Measurements from ENCODE around the gene HILPDA.
A peak's percentile ranks its signal among the peaks of the same experiment; 100 is the strongest.

Gene HILPDA

DNA sequence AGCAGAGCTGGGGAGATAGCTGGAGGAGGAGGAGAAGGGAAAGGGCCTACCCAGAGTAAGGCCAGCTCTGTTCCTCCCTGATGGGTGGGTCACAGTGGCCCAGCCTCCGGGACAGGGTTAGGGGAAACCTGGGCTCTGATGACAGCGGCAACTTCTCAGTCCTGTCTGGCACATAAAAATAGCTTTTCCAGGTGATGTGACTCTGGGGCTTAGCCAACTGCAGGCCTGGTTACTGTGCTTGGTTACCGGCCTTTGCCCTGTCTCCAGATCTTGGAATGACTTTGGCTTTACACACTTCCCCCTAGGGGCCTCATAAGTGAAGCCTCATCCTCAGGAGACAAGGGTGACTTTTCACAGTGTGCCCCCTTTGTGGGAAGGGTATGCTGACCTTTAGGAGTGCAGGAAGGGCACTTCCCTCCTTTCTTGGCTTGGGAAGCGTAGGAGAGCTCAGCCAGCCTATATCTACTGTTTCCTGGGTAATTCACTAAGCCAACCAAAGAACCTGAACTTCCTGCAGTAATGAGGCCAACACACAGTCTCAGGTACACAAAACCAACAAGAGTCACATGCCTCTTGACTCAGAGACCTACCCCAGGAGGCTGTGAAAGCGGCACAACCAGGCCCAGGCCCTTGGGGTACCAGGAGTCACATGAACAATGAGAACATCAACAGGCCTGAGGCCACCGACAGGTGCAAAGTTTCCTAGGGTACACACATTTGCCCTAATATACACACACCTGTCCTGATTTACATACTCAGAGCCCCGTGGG, 11.7 kb upstream of the HILPDA start:
- H3K4me3 ChIP-seq (ENCODE audit: low read depth, low read length): no peak overlapping the region
- no peak for DNase-seq (ENCODE audit: low read depth)
- TF ChIP-seq, protein P1, sequence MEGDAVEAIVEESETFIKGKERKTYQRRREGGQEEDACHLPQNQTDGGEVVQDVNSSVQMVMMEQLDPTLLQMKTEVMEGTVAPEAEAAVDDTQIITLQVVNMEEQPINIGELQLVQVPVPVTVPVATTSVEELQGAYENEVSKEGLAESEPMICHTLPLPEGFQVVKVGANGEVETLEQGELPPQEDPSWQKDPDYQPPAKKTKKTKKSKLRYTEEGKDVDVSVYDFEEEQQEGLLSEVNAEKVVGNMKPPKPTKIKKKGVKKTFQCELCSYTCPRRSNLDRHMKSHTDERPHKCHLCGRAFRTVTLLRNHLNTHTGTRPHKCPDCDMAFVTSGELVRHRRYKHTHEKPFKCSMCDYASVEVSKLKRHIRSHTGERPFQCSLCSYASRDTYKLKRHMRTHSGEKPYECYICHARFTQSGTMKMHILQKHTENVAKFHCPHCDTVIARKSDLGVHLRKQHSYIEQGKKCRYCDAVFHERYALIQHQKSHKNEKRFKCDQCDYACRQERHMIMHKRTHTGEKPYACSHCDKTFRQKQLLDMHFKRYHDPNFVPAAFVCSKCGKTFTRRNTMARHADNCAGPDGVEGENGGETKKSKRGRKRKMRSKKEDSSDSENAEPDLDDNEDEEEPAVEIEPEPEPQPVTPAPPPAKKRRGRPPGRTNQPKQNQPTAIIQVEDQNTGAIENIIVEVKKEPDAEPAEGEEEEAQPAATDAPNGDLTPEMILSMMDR (IDR thresholded peaks at IDR 0.05; ENCODE audit: insufficient read depth, low read depth, low read length, missing control alignments): no peak

DNA sequence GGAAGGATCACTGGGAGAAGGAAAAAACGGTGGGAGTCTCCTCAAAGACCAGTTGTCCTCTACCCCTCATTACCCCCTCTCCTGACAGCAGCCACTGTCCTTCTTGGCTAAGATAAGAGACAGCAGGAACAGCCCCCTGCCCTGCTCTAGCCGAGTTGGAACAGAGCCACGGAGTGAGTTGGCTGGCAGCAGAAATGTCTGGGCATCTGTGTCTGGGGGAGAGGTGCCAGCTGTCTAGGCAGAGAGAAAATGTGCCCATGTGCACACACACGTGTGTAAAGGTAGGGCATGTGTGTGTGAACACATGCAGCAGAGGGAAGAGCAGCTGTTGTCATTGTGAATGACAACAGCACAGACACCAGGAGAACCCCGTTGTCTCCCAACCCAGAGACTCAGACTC, 9.4 kb upstream of the HILPDA start:
- no peak for DNase-seq (ENCODE audit: low read depth)
- H3K4me3 ChIP-seq (ENCODE audit: low read depth, low read length): no peak overlapping the region
- TF ChIP-seq, protein P1 (IDR thresholded peaks at IDR 0.05; ENCODE audit: insufficient read depth, low read depth, low read length, missing control alignments): no peak

DNA sequence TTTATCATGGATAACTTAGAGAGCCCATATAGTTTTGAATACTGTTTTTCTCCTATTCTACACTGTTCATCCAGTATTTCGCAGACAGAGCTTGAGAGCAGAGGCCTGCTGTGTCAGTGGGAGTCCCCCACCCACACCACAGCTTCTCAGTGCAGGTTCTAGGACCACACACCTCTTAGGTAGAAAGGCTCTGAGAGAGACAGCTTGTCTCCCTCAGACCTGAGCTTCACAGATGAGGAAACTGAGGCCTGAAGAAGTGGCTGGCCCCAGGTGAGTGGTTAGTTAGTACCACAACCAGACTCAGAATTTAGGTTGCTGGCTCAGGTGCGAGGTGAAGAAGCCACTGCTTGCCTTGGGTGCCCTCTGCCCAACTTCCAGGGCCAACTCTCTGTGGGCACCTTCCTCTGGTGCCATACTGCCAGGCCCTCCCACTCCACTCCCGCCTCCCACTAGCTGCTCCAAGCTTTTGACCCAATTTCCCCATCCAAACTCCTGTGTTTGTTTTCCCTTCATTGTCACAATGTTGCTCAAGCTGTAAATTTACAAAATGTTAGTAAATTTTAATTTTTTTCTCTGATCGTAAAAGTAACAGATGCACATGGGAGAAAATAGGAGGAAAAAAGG, 7.6 kb upstream of the HILPDA start:
- TF ChIP-seq, protein P1 (IDR thresholded peaks at IDR 0.05; ENCODE audit: insufficient read depth, low read depth, low read length, missing control alignments): no peak
- H3K4me3 ChIP-seq (ENCODE audit: low read depth, low read length): no peak overlapping the region
- no peak for DNase-seq (ENCODE audit: low read depth)

DNA sequence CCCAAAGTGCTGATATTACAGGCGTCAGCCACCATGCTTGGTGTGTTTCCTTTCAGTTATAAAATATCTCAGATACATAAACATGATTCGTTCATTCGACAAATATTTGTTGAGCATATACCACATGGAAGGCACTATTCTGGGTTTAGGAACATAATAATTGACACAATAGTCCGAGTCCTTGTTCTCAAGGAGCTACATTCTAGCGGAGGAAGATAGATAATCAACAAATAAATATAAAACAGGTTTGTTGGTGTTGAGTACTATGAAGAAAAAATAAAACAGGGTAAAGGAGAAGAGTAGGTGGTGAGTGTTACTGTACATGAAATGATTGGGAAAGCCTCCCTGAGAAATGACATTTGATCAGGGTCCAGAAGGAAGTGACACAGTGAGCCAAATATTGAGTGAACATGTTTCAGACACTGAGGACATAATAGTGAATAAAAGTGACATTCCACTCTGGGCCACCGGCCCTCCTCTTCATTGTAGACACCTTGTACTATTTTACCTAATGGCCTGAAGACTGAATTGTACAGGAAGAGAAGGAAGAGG, 6.9 kb upstream of the HILPDA start:
- no peak overlapping the region for H3K4me3 ChIP-seq (ENCODE audit: low read depth, low read length)
- TF ChIP-seq, protein P1 (IDR thresholded peaks at IDR 0.05; ENCODE audit: insufficient read depth, low read depth, low read length, missing control alignments): no peak
- no peak for DNase-seq (ENCODE audit: low read depth)

DNA sequence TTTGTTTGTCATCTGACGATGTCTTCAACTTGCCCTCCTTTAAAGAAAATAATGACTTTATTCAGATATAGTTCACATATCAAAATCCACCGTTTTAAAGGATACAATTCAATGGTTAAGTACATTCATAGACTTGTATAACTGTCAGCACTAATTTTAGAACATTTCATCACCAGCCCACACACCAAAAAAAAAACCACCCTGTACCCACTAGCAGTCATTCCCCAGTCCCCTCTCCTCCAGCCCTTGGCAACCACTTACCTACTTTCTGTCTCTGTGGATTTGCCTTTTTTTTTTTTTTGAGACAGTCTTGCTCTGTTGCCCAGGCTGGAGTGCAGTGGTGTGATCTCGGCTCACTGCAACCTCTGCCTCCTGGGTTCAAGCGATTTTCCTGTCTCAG, 5.3 kb upstream of the HILPDA start:
- no peak overlapping the region for H3K4me3 ChIP-seq (ENCODE audit: low read depth, low read length)
- DNase-seq (ENCODE audit: low read depth): peak; percentile 22

DNA sequence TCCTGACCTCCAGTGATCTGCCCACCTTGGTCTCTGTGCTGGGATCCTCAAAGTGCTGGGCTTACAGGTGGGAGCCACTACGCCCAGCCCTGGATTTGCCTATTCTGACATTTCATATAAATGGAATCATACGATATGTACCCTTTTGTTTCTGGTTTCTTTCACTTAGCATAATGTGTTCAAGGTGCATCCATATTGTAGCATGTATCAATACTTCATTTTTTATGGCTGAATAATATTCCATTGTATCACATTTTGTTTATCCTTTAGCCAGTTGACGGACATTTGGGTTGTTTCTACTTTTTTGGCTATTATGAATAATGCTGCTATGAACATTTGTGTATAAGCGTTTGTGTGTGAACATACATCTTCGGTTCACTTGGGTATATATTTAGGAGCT, 4.8 kb upstream of the HILPDA start:
- DNase-seq (ENCODE audit: low read depth): no peak
- TF ChIP-seq, protein P1 (IDR thresholded peaks at IDR 0.05; ENCODE audit: insufficient read depth, low read depth, low read length, missing control alignments): no peak
- H3K4me3 ChIP-seq (ENCODE audit: low read depth, low read length): no peak overlapping the region

More for the DNA sequence above, 5.3 kb upstream of the HILPDA start:
- TF ChIP-seq, protein P1 (IDR thresholded peaks at IDR 0.05; ENCODE audit: insufficient read depth, low read depth, low read length, missing control alignments): no peak
